ENCODE data around the gene LTC4S.

GRCh38 chr5:179827680-179828079 lies 33.9 kb downstream of the LTC4S start:
- TF ChIP-seq CTCF (IDR thresholded peaks at IDR 0.05) (no peak), USF2 (IDR thresholded peaks at IDR 0.05) (no peak), MYC (IDR thresholded peaks at IDR 0.05; ENCODE audit: borderline replicate concordance, low read length) (no peak), KDM5A (IDR thresholded peaks at IDR 0.05) (no peak), RAD21 (conservative IDR thresholded peaks at IDR 0.05 in 1 of 2, IDR thresholded peaks at IDR 0.05 in 1 of 2) (no peak), BHLHE40 (IDR thresholded peaks at IDR 0.05; ENCODE audit: low read depth, low read length) (no peak), FOSB (CRISPR knock-in tag; IDR thresholded peaks at IDR 0.05) (peak; percentile 69; the same call in 1 of the 2 replicates), MAFK (IDR thresholded peaks at IDR 0.05; ENCODE audit: partially characterized antibody) (no peak), RFX5 (IDR thresholded peaks at IDR 0.05) (no peak), POLR2A (IDR thresholded peaks at IDR 0.05; ENCODE audit: low read length) (no peak), CEBPB (IDR thresholded peaks at IDR 0.05) (no peak)
